ENCODE results near the gene CRB2.

The CRB2 gene

GRCh38 chr9:123355761-123356431 lies at the start of gene CRB2:
TSS of gene CRB2 (plus strand) at chr9:123356197. CDS start at chr9:123356261, 64 bp downstream.
- DNase-seq (ENCODE audit: low spot score) = peak; percentile 52

DNA sequence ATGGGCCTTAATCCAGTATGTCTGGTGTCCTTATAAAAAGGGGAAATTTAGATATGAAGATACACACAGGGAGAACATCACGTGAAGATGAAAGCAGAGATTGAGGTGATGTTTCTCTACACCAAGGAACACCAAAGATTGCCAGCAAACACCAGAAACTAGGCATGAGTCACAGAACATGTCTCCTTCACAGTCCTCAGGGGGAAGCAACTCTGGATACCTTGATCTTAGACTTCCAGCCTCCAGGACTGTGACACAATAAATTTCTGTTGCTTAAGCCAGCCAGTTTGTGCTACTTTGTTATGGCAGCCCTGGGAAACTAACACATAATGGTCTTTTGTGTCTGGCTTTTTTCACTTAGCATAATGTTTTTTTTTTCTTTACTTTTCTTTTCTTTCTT lies 46.4 kb upstream of the CRB2 start:
- DNase-seq (ENCODE audit: low spot score) = no peak

DNA sequence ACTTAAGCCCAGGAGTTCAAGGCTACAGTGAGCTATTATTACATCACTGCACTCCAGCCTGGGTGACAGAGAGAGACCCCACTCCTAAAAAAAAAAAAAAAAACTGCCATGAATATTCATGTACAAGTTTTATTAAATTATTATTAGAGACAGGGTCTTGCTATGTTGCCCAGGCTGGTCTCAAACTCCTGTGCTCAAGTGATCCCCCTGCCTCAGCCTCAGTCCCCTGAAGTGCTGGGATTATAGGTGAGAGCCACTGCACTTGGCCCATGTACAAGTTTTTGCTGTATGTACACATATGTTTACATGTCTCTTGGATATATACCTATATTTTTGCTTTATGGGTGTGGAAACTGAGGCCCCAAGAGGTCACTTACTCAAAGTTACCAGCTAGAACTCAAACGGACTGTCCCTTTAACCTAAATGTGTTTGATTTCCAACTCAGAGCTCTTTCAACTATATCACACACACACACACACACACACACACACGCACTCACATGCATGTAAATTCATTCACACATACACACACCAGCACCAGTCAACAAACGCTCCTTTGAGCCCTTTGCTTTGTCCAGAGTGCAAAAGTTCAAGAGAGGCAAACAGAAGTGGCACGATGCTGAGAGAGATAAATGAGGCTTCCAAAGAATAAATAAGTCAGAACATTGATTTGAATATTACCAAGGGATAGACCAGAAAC lies 45.3 kb upstream of the CRB2 start:
- DNase-seq (ENCODE audit: low spot score) = no peak

DNA sequence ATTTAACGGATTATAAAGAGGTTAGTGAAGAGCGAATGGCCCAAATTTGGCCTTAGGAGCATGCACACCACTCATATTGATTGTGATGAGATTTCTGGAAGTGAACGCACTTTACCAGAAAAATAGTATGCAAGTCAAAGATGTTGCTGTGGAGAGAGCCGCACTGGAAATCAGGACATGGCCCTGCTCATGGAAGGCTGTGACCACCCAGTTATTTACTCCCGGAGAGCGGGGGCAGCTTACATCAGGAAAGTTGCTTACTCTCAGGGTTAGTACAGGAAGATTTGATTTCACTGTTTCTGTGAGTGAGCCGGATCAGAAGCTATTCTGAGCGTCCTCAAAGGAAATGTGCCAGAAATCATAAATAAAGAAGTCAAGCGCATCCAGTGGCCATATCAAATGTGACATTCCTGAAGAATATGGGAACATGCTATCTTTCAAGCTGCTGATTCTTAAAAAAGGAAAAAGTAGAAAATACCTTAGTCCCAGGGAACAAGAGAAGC lies 44.7 kb upstream of the CRB2 start:
- no peak for DNase-seq (ENCODE audit: low spot score)

- DNase-seq (ENCODE audit: low spot score) = no peak
These were observed 43.6 kb upstream of the CRB2 start for GRCh38 chr9:123312306-123312877.

DNA sequence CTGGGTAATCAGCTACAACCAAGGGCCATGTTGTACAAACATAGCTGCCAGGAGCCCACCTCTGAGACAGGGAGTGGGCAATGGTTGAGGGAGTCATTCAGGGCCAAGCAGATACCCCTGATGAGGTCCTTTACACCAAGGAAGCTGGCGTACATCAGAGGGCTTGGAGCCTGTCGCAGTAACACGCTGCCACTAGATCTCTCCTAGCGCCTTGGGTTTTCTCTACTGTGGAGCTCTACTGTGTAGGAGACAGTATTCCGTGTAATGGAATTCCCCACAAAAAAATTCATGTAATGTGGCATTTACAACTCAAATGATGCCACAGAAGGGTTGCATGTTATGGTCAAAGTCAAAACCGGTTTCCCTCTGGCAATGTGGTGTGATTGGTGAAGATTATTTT lies 41.4 kb upstream of the CRB2 start:
- no peak for DNase-seq (ENCODE audit: low spot score)

DNA sequence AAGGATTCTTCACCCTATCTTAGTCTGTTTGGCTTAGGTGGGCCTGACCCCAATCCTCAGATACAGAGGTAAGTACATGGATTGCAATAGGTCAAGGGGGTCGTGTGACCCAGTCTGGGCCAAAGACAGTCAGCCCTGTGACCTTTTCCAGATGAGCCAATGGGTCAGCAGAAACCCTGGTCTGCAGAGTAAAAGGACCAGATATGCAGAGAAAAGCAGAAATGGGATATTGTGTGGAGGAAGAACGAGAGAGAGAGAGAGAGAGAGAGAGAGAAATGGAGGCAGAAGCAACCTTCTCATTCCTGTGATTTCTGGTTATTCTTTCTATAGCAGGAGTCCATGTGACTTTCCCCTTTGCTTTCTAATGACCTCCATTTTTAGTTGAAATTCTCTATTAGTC lies 40.4 kb upstream of the CRB2 start:
- DNase-seq (ENCODE audit: low spot score) = no peak

DNA sequence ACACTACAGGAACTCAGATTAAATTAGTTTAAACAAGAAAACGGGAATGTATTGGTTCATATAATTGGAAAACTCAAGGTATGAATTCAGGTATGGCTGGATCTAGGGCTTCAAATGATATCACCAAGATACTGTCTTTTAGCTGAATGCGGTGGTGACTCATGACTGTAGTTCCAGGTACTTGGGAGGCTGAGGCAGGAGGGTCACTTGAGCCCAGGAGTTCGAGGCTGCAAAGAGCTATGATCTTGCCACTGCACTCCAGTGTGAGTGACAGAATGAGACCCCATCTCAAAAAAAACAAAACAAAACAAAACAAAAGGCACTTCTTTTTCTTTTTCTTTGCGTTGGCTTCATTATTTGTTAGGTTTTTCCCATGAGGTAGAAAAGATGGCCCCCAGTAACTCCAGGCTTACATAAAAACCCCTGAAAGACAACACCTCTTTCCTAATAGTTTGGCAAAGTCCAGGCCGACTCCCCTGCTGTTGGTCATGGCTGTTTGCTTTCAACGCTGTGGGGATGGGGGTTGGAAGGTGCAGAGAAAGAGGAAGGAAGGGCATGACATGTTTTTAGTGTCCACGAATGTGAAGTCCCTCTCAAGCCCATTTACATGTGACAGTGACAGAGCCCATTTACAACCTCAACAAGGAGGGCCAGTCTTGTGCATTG lies 39.8 kb upstream of the CRB2 start:
- no peak for DNase-seq (ENCODE audit: low spot score)

GRCh38 chr9:123318202-123318601 lies 37.8 kb upstream of the CRB2 start:
- DNase-seq (ENCODE audit: low spot score) = no peak

GRCh38 chr9:123318961-123319421 lies 37.0 kb upstream of the CRB2 start:
- peak; percentile 59 for DNase-seq (ENCODE audit: low spot score)

- DNase-seq (ENCODE audit: low spot score) = no peak
These were observed 36.3 kb upstream of the CRB2 start for GRCh38 chr9:123319541-123320339.

DNA sequence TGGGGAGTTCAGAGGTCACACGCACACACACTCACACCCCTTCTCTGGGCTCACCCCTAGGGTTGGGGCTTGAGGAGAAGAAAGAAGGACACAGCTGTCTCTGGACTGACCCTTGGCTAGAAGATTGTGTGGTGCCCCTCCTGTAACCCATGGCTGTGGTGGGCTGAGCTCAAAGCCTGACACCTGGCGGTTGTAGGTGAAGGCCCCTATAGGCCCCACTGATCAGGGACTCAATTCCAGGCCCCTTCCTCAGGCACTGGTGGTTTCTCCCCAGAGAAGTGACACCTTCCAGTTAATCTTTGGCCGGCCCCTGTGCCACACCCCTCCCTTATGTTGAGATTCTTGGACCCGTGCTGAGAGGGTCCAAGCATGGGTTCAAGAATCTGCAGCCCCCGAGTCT lies 35.2 kb upstream of the CRB2 start:
- no peak for DNase-seq (ENCODE audit: low spot score)

- DNase-seq (ENCODE audit: low spot score) = no peak
These were observed 34.3 kb upstream of the CRB2 start for GRCh38 chr9:123321616-123322272.

- DNase-seq (ENCODE audit: low spot score) = no peak
These were observed 33.5 kb upstream of the CRB2 start for GRCh38 chr9:123322273-123323195.

- no peak for DNase-seq (ENCODE audit: low spot score)
These were observed 32.6 kb upstream of the CRB2 start for GRCh38 chr9:123323196-123324013.

DNA sequence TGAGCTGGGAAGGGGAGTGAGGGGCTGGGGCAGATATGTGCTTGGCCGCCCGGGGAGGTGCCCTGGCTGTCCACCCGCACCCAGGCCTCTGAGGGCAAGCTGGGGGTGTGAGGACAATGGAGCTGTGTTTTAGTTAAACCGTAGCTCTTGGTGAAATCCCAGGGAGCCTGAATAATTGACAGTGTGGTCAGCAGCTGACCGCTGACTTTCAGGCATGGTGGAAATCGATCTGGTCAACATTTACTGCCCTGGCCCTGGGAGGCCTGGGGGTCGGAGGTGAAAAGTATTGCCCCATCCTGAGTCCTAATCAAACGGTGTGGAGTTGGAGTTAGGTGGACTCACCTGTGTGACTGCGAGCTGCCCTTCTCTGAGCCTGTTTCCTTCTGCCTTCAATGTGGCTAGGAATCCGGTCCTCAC lies 31.2 kb upstream of the CRB2 start:
- DNase-seq (ENCODE audit: low spot score) = no peak

- no peak for DNase-seq (ENCODE audit: low spot score)
These were observed 29.8 kb upstream of the CRB2 start for GRCh38 chr9:123326187-123326586.

DNA sequence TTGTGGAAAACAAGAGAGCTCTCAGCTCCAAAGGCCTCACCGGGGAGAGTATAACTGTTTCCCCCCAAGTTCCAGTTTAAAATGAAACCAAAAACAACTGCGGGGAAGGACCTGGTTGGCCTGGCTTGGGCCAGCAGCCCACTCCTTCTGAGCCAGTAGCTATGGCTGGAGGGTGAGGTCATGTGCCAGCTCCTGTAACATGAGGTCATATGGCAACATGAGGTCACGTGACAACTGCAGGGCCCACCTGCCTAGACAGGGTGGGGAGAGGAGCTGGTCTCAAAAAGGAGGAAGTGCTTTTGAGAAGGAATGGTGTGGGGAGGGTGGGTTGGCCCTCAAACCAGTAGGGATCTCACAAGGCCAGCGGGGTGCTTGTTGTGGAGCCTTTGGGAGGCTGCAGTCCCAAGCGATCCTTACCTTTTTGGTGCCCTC lies 29.3 kb upstream of the CRB2 start:
- DNase-seq (ENCODE audit: low spot score) = no peak

DNA sequence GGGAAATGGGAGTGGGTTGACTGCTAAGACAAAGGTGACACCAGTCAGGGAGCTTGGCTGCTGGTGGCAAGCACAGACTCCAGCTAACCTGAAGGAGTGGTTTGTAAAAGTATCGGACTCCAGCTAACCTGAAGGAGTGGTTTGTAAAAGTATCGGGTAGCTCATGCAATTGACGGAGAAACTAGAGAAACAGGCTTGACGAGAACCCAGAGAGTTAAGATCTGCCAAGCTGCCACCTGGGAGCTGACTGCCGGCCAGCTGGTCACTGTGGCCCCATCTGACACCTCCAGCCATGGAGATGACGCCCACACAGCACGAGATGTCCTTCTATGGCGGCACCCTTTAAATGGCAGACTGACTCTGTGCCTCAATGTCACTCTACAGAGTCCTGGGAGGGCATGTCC lies 28.3 kb upstream of the CRB2 start:
- DNase-seq (ENCODE audit: low spot score) = peak; percentile 24

All from cerebellar cortex (tissue), 1 donor.